GM23338 (cell line): Measurements from ENCODE around the gene TLX1. TPM values are rescaled to one million over a fixed set of nuclear protein-coding genes. Genes with fewer than 3 reads are reported as not detected.

Experiments
- ATAC-seq: fragments of 200-7000 bp; cut with Tn5 transposase; 3 replicates; pipeline ENCODE4 v1.9.1; 2020
- DNase-seq: peaks from one replicate; pipeline ENCODE4 v3.0.0-alpha.2; 2015; ENCODE audit warnings: low spot score
- H2AFZ ChIP-seq: fragments of 200-600 bp; sonication (generic); 2 replicates; pipeline ENCODE4 v1.8.0; 2016; ENCODE audit warnings: antibody characterized with exemption, mild to moderate bottlenecking, moderate library complexity
- H3F3A ChIP-seq: fragments of 200-600 bp; sonication (generic); replicated peaks from 2 replicates; pipeline ENCODE4 v1.8.0; 2017; ENCODE audit warnings: antibody characterized with exemption, mixed run types, low read depth
- H3K27ac ChIP-seq: fragments of 200-600 bp; sonication (generic); 2 replicates; pipeline ENCODE4 v1.6.1; 2016; ENCODE audit warnings: low read depth
- H3K27me3 ChIP-seq: fragments of 200-600 bp; sonication (generic); 2 replicates; pipeline ENCODE4 v1.8.0; 2016; ENCODE audit warnings: mild to moderate bottlenecking, mixed run types, moderate library complexity; ENCODE audit not compliant: insufficient read depth
- H3K36me3 ChIP-seq: fragments of 200-600 bp; sonication (generic); 2 replicates; pipeline ENCODE4 v1.8.0; 2016; ENCODE audit warnings: mild to moderate bottlenecking; ENCODE audit not compliant: insufficient read depth
- H3K4me1 ChIP-seq: fragments of 200-600 bp; sonication (generic); 2 replicates; pipeline ENCODE4 v1.8.0; 2016; ENCODE audit warnings: mild to moderate bottlenecking, moderate library complexity; ENCODE audit not compliant: insufficient read depth
- H3K4me2 ChIP-seq: fragments of 200-600 bp; sonication (generic); 2 replicates; pipeline ENCODE4 v1.7.1; 2017; ENCODE audit warnings: mixed run types
- H3K4me3 ChIP-seq: fragments of 200-600 bp; sonication (generic); 2 replicates; pipeline ENCODE4 v1.6.1; 2016; ENCODE audit warnings: mixed run types
- H3K79me2 ChIP-seq: fragments of 200-600 bp; sonication (generic); replicated peaks from 2 replicates; pipeline ENCODE4 v1.8.0; 2017; ENCODE audit warnings: mild to moderate bottlenecking; ENCODE audit not compliant: insufficient read depth
- H3K9me2 ChIP-seq: fragments of 200-600 bp; sonication (generic); 2 replicates; pipeline ENCODE4 v1.8.0; 2017; ENCODE audit not compliant: insufficient read depth
- H4K20me1 ChIP-seq: fragments of 200-600 bp; sonication (generic); replicated peaks from 2 replicates; pipeline ENCODE4 v1.8.0; 2017; ENCODE audit warnings: mild to moderate bottlenecking; ENCODE audit not compliant: insufficient read depth
- H3K27ac Mint-ChIP-seq: 2 replicates; pipeline ENCODE4 v1.8.0; 2020; ENCODE audit warnings: inconsistent platforms, mild to moderate bottlenecking, moderate library complexity, mixed read lengths
- H3K27me3 Mint-ChIP-seq: 3 replicates; pipeline ENCODE4 v1.8.0; 2022; ENCODE audit warnings: low read depth, mild to moderate bottlenecking, moderate library complexity, mixed read lengths, inconsistent platforms; ENCODE audit not compliant: insufficient read depth, poor library complexity
- H3K36me3 Mint-ChIP-seq: 3 replicates; pipeline ENCODE4 v1.8.0; 2021; ENCODE audit warnings: low read depth, mild to moderate bottlenecking, inconsistent platforms, moderate library complexity, mixed read lengths
- H3K4me1 Mint-ChIP-seq: 3 replicates; pipeline ENCODE4 v1.8.0; 2020; ENCODE audit warnings: mild to moderate bottlenecking, inconsistent platforms, mixed read lengths
- H3K4me3 Mint-ChIP-seq: 3 replicates; pipeline ENCODE4 v1.8.0; 2021; ENCODE audit warnings: moderate library complexity, mild to moderate bottlenecking, inconsistent platforms, mixed read lengths
- H3K9me3 Mint-ChIP-seq: 3 replicates; pipeline ENCODE4 v1.8.0; 2020; ENCODE audit warnings: moderate library complexity, mild to moderate bottlenecking, inconsistent platforms, mixed read lengths
- EZH2phosphoT487 ChIP-seq: fragments of 200-600 bp; sonication (generic); IDR thresholded peaks from one replicate; pipeline ENCODE4 v1.8.1; 2018; ENCODE audit warnings: antibody characterized with exemption; ENCODE audit not compliant: unreplicated experiment
- NANOG ChIP-seq: IDR thresholded peaks from 2 replicates; pipeline ENCODE4 v1.6.1; 2016; ENCODE audit warnings: antibody characterized with exemption, borderline replicate concordance
- STAT1 ChIP-seq: IDR thresholded peaks from one replicate; pipeline ENCODE4 v1.6.1; 2016; ENCODE audit warnings: antibody characterized with exemption; ENCODE audit not compliant: unreplicated experiment
- polyA plus RNA-seq: library from polyadenylated mRNA; unstranded; fragments of >200 nt; fragmentation: Nextera tagmentation; extraction: Ambion mirVana; gene quantifications from 2 replicates; pipeline ENCODE4 v1.2.1, GENCODE V29; 2016
- total RNA-seq: library from RNA; depleted of rRNA; stranded (reverse); fragments of >200 nt; shearing (Covaris generic); gene quantifications from 2 replicates; pipeline ENCODE4 v1.2.3, GENCODE V29; 2014
- TF ChIP-seq, protein P1 (sequence below): IDR thresholded peaks from one replicate; pipeline ENCODE4 v1.6.1; 2018; ENCODE audit warnings: antibody characterized with exemption; ENCODE audit not compliant: unreplicated experiment
- TF ChIP-seq, protein P2 (sequence below), 2 experiments: fragments of 200-600 bp in 1 of 2; sonication (generic) in 1 of 2; conservative IDR thresholded peaks; 2 replicates each; pipeline versions ENCODE4 v1.5.1 to v1.6.1; 2016 to 2017; ENCODE audit warnings: antibody characterized with exemption in 2 of 2, low read depth in 2 of 2, mild to moderate bottlenecking in 2 of 2, moderate library complexity in 1 of 2

Gene TLX1
- total and polyA plus RNA-seq, 2 experiments from 2014 or later, result not detected

DNA sequence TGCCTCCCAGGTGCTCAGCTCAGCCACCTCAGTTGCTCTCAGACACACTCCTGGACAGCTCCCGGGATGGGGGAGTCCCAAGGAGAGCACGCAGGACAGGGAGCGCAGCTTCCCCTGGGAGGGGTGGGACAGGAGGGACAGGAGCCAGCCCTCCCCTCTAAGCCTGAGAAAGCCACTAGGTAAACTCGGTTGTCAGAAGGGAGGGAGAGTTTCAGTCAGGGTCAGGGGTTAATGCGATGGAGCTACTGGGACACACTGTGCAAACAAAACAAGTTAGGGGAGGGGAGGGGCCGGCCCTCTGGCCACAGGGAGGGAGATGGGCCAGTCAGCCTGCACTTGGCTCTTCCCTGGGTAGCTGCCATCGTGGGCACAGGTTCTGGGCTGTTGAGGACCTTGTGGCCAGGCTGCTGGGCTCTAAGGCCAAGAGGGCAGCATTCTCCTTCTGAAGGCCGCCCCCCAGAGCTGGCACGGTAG lies 38.2 kb upstream of the TLX1 start:
- no peaks in the 10 kb centered on the region for H3K36me3 Mint-ChIP-seq
- peaks cover 30% of the 10 kb centered on the region for H3K27me3 Mint-ChIP-seq
- Histone ChIP-seq H2AFZ (no peak overlapping the region; the same call in 1 of the 2 replicates), H3K27me3 (0 out of 2 replicates have a peak, but pooled peaks cover 10% of the 10 kb centered on the region), H3K27ac (no peak overlapping the region), H3K36me3 (no peaks in the 10 kb centered on the region), H3K9me2 (no peaks in the 10 kb centered on the region), H4K20me1 (no peaks in the 10 kb centered on the region), H3F3A (no peaks in the 10 kb centered on the region), H3K4me3 (no peak overlapping the region), H3K4me2 (no peak overlapping the region), H3K4me1 (peaks cover 13% of the 10 kb centered on the region), H3K79me2 (no peaks in the 10 kb centered on the region)
- no peaks in the 10 kb centered on the region for H3K9me3 Mint-ChIP-seq
- H3K4me1 Mint-ChIP-seq, result peaks cover 24% of the 10 kb centered on the region
- H3K4me3 Mint-ChIP-seq, result no peak overlapping the region
- TF ChIP-seq NANOG, result no peak
- TF ChIP-seq, protein P1, sequence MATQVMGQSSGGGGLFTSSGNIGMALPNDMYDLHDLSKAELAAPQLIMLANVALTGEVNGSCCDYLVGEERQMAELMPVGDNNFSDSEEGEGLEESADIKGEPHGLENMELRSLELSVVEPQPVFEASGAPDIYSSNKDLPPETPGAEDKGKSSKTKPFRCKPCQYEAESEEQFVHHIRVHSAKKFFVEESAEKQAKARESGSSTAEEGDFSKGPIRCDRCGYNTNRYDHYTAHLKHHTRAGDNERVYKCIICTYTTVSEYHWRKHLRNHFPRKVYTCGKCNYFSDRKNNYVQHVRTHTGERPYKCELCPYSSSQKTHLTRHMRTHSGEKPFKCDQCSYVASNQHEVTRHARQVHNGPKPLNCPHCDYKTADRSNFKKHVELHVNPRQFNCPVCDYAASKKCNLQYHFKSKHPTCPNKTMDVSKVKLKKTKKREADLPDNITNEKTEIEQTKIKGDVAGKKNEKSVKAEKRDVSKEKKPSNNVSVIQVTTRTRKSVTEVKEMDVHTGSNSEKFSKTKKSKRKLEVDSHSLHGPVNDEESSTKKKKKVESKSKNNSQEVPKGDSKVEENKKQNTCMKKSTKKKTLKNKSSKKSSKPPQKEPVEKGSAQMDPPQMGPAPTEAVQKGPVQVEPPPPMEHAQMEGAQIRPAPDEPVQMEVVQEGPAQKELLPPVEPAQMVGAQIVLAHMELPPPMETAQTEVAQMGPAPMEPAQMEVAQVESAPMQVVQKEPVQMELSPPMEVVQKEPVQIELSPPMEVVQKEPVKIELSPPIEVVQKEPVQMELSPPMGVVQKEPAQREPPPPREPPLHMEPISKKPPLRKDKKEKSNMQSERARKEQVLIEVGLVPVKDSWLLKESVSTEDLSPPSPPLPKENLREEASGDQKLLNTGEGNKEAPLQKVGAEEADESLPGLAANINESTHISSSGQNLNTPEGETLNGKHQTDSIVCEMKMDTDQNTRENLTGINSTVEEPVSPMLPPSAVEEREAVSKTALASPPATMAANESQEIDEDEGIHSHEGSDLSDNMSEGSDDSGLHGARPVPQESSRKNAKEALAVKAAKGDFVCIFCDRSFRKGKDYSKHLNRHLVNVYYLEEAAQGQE, result peak; percentile 50
- ATAC-seq (peak; percentile 10), DNase-seq (peak; percentile 29)
- H3K27ac Mint-ChIP-seq, result no peak overlapping the region

DNA sequence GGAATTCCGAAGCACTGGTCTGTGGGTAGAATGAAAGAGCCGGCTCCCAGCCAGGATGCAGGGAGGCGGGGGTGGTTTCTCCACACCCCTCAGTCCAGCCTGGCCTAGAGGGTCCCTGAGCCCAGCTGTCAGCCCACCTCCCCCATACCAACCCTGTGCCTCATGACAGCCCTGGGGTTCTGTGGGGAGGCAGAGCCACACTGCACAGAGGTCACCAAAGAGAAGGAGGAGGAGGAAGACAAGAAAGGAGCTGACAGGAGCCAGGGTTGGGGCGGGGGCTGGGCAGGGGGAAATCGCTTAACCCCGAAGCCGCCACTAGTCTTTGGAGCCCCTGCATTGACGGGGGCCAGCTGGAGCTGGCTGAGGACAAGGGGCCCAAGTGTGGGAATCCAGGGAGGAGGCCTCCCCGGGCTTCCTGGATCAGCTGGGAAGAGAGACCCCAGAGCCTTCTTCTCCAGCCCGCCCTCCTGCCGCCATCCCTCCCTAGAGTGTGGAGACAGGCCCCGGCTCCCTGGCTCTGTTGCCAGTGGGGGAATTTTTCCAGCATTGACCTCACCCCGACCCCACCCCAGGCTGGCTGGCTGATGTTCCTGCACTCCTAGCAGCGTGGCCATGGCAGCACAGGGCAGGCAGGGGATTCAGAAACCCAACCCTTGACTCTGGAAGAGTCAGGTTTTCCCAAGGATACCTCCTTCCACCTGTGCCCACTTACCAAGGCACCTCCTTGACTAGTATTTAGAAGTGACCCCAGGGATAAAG lies 36.8 kb upstream of the TLX1 start:
- Mint-ChIP-seq H3K9me3 (no peaks in the 10 kb centered on the region), H3K4me1 (peaks cover 27% of the 10 kb centered on the region), H3K27me3 (peaks cover 30% of the 10 kb centered on the region), H3K4me3 (no peak overlapping the region), H3K36me3 (no peaks in the 10 kb centered on the region), H3K27ac (no peak overlapping the region)
- no peaks in the 10 kb centered on the region for H3K79me2 ChIP-seq
- H3K36me3 ChIP-seq, result no peaks in the 10 kb centered on the region
- no peak overlapping the region for H2AFZ ChIP-seq
- no peaks in the 10 kb centered on the region for H3F3A ChIP-seq
- DNase-seq (no peak), ATAC-seq (no peak)
- H3K4me2 ChIP-seq, result peak overlapping the region; percentile 60; the same call in 1 of the 2 replicates
- H3K4me1 ChIP-seq, result peaks cover 13% of the 10 kb centered on the region
- 0 out of 2 replicates have a peak, but pooled peaks cover 10% of the 10 kb centered on the region for H3K27me3 ChIP-seq
- H4K20me1 ChIP-seq, result no peaks in the 10 kb centered on the region
- TF ChIP-seq NANOG, result no peak
- TF ChIP-seq EZH2phosphoT487, result no peak
- TF ChIP-seq, protein P2, sequence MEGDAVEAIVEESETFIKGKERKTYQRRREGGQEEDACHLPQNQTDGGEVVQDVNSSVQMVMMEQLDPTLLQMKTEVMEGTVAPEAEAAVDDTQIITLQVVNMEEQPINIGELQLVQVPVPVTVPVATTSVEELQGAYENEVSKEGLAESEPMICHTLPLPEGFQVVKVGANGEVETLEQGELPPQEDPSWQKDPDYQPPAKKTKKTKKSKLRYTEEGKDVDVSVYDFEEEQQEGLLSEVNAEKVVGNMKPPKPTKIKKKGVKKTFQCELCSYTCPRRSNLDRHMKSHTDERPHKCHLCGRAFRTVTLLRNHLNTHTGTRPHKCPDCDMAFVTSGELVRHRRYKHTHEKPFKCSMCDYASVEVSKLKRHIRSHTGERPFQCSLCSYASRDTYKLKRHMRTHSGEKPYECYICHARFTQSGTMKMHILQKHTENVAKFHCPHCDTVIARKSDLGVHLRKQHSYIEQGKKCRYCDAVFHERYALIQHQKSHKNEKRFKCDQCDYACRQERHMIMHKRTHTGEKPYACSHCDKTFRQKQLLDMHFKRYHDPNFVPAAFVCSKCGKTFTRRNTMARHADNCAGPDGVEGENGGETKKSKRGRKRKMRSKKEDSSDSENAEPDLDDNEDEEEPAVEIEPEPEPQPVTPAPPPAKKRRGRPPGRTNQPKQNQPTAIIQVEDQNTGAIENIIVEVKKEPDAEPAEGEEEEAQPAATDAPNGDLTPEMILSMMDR (conservative IDR thresholded peaks at IDR 0.05; ENCODE audit: low read depth in 2 of 2), result no peak
- TF ChIP-seq STAT1, result no peak
- H3K4me3 ChIP-seq, result no peak overlapping the region
- H3K9me2 ChIP-seq, result no peaks in the 10 kb centered on the region
- no peak overlapping the region for H3K27ac ChIP-seq
